ENCODE data around the gene SLC66A3.

Gene SLC66A3

DNA sequence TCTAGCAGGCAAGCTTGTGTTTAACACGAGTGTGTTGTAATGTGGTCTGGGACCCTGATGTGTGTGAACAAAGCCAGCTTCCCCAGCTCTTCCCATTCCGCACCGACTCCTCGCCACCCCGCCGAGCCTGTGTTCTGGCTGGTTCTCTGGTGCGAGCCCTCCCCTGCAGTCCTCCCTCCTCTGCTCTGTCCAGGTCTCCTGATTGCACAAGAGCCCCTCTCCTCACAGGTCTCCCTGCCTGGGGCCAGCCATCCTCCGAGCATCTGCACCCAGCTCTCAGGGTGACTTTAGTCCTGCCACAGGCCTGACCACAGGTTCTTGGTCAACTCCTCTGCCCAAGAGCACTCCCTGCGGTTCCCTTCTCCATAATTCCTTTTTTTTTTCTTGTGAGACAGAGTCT lies 13.2 kb downstream of the SLC66A3 start:
- DNase-seq (ENCODE audit: extremely low read depth, insufficient read length) = no peak
- no peaks in the 10 kb centered on the region for H3K27me3 ChIP-seq (replicated peaks; ENCODE audit: control insufficient read depth, insufficient read depth, low read length)
- H3K4me3 ChIP-seq (replicated peaks; ENCODE audit: low read depth, low read length) = no peak overlapping the region
- no peaks in the 10 kb centered on the region for H3K36me3 ChIP-seq (ENCODE audit: control insufficient read depth, insufficient read depth, low read length)
- TF ChIP-seq, protein P1, sequence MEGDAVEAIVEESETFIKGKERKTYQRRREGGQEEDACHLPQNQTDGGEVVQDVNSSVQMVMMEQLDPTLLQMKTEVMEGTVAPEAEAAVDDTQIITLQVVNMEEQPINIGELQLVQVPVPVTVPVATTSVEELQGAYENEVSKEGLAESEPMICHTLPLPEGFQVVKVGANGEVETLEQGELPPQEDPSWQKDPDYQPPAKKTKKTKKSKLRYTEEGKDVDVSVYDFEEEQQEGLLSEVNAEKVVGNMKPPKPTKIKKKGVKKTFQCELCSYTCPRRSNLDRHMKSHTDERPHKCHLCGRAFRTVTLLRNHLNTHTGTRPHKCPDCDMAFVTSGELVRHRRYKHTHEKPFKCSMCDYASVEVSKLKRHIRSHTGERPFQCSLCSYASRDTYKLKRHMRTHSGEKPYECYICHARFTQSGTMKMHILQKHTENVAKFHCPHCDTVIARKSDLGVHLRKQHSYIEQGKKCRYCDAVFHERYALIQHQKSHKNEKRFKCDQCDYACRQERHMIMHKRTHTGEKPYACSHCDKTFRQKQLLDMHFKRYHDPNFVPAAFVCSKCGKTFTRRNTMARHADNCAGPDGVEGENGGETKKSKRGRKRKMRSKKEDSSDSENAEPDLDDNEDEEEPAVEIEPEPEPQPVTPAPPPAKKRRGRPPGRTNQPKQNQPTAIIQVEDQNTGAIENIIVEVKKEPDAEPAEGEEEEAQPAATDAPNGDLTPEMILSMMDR (IDR thresholded peaks at IDR 0.05; ENCODE audit: insufficient read depth, low read length, poor library complexity, severe bottlenecking) = no peak

DNA sequence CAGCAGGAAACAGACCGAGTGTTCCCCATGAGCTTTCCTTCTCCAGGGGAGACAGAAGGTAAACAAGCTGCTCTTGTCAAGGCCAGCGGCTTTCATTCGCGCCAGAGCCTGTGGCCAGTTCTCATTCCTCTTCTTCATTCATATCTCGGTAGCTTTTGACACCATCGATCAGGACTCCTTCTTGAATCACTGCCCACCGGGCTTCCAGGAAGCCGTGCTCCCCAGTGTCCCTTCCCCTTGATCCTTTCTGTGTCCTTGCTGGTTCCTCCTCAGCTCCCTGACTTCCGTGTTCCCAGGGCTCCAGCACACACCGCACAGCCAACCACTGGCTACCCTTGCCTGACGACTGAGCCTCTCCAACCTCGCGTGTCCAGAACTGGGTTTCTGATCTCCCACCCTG lies 14.1 kb downstream of the SLC66A3 start:
- no peak overlapping the region for H3K4me3 ChIP-seq (replicated peaks; ENCODE audit: low read depth, low read length)
- H3K27me3 ChIP-seq (replicated peaks; ENCODE audit: control insufficient read depth, insufficient read depth, low read length) = no peaks in the 10 kb centered on the region
- TF ChIP-seq, protein P1 (IDR thresholded peaks at IDR 0.05; ENCODE audit: insufficient read depth, low read length, poor library complexity, severe bottlenecking) = no peak
- DNase-seq (ENCODE audit: extremely low read depth, insufficient read length) = no peak
- no peaks in the 10 kb centered on the region for H3K36me3 ChIP-seq (ENCODE audit: control insufficient read depth, insufficient read depth, low read length)

DNA sequence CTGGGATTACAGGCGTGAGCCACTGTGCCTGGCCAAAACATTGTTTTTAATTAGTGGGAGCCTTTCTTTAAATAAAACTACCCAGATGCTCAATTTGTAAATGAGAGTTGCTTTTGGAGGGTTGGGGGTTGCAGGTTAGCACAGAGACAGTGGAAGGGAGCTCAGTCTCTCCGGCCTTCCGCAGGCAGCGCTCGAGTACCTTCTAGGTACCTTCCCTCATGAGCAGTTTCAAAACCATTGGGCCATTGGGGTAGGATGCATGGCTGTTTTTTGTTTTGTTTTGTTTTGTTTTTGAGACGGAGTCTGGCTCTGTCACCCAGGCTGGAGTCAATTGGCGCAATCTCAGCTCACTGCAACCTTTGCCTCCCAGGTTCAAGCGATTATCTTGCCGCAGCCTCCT lies 19.0 kb downstream of the SLC66A3 start:
- H3K4me3 ChIP-seq (replicated peaks; ENCODE audit: low read depth, low read length) = no peak overlapping the region
- no peaks in the 10 kb centered on the region for H3K27me3 ChIP-seq (replicated peaks; ENCODE audit: control insufficient read depth, insufficient read depth, low read length)
- DNase-seq (ENCODE audit: extremely low read depth, insufficient read length) = no peak
- TF ChIP-seq, protein P1 (IDR thresholded peaks at IDR 0.05; ENCODE audit: insufficient read depth, low read length, poor library complexity, severe bottlenecking) = no peak
- H3K36me3 ChIP-seq (ENCODE audit: control insufficient read depth, insufficient read depth, low read length) = no peaks in the 10 kb centered on the region

DNA sequence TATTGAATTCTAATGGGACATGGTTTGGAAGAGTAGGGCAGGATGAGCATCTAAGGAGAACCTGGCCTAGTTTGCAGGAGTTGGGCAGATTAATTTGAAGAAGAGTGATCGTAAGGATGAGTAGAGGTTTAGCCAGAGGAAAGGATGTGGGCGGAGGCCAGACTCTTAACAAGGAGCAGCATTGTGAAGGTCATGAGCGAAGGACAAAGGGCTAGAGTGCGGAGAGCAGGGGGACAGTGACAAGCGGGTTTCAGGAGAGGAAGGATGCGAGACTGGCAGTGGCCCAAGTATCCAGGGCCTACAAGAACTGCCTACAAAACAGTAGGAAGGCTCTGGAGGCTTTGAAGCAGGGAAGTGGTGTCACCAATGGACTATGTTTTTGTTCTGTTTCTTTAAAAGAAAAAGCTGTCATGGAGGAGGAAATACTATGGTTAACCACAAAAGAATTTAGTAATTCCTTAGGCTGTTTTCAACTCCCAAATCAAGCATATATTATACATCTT lies 20.1 kb downstream of the SLC66A3 start:
- DNase-seq (ENCODE audit: extremely low read depth, insufficient read length) = no peak
- H3K4me3 ChIP-seq (replicated peaks; ENCODE audit: low read depth, low read length) = no peak overlapping the region
- no peaks in the 10 kb centered on the region for H3K27me3 ChIP-seq (replicated peaks; ENCODE audit: control insufficient read depth, insufficient read depth, low read length)
- TF ChIP-seq, protein P1 (IDR thresholded peaks at IDR 0.05; ENCODE audit: insufficient read depth, low read length, poor library complexity, severe bottlenecking) = no peak
- no peaks in the 10 kb centered on the region for H3K36me3 ChIP-seq (ENCODE audit: control insufficient read depth, insufficient read depth, low read length)

DNA sequence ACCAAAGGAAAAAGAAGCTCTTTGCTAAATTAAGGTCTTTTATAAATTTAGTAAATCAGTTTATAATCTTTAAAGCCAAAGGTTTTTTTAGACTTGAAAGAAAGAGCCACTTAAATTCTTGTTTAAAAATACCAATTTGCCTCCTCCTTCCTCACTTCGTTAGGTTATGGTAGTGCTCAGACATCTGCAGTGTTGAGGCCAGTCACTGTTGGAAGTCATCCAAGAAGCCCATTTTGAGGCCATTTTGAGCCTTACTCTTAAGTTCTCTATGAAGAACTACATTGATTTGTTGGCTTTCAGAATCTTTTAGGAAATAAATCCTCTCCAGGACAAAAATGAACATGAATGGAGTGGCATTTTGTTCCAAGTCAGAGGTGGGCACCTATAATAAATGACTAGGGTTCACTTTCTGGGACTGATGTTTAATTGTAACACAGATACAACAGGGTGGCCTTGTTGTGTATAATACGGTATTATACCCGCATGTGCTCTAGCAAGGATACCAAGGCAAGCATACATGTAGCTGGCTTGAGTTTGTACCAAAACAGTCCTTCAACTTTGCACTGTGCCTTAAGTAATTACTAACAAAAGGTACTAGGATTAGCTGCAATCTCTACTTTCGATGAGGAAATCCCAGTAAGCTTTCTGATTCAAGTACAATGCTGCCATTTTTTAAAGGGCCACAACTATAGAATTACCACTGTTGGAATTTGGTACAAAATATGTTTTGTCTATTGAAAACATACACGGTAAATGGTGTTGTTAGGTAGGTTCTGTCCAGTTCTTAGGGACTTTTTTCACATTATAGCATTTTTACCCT lies 22.8 kb downstream of the SLC66A3 start:
- TF ChIP-seq, protein P1 (IDR thresholded peaks at IDR 0.05; ENCODE audit: insufficient read depth, low read length, poor library complexity, severe bottlenecking) = no peak
- H3K4me3 ChIP-seq (replicated peaks; ENCODE audit: low read depth, low read length) = no peak overlapping the region
- no peaks in the 10 kb centered on the region for H3K36me3 ChIP-seq (ENCODE audit: control insufficient read depth, insufficient read depth, low read length)
- H3K27me3 ChIP-seq (replicated peaks; ENCODE audit: control insufficient read depth, insufficient read depth, low read length) = no peaks in the 10 kb centered on the region
- no peak for DNase-seq (ENCODE audit: extremely low read depth, insufficient read length)

Data from GM06990 (cell line).